Uterus (tissue), 2 donors: ENCODE data around the gene TBX20.
"Not testable (repeated sequence)": the region's sequence is repeated elsewhere in the genome, so short reads cannot be mapped to it uniquely, and the experiment has no call there.

Experiments
- CTCF ChIP-seq, 4 experiments: fragments of 200-600 bp in 2 of 4; fragments of 450-650 bp in 2 of 4; sonication (generic) in 2 of 4; IDR thresholded peaks; one replicate each; pipeline ENCODE4 v1.5.1; 2016 to 2019; ENCODE audit warnings: antibody characterized with exemption in 4 of 4, mild to moderate bottlenecking in 2 of 4, moderate library complexity in 1 of 4
- POLR2A ChIP-seq, 2 donors: fragments of 450-650 bp; IDR thresholded peaks; one replicate each; pipeline ENCODE4 v1.6.1; 2016; ENCODE audit warnings: antibody characterized with exemption in 2 of 2, mild to moderate bottlenecking in 1 of 2, moderate library complexity in 1 of 2

GRCh38 chr7:35185578-35185907 lies 68.4 kb downstream of the TBX20 start:
- not testable (repeated sequence) for TF ChIP-seq CTCF, POLR2A (IDR thresholded peaks at IDR 0.05)
